K562 (cell line): Measurements from ENCODE around the gene EIF2S2. TPM values are rescaled to one million over a fixed set of nuclear protein-coding genes. Genes with fewer than 3 reads are reported as not detected.

Experiments used
- ATAC-seq: fragments of 200-7000 bp; cut with Tn5 transposase; 3 replicates; pipeline ENCODE4 v1.9.1; 2020; ENCODE audit warnings: moderate library complexity
- BruUV-seq: library from RNA; stranded (reverse); fragments of 400-500 nt; replicated peaks from 2 replicates; lab custom pipeline; 2021; lab: Mats Ljungman, UMichigan
- CTCF ChIA-PET: fragments of 300-600 bp; formaldehyde crosslinking; extraction: SDS; loops from one replicate; lab custom pipeline; 2021; ENCODE audit warnings: low intra/inter-chr PET ratio; lab: Yijun Ruan, JAX
- POLR2A ChIA-PET: fragments of 300-600, 350-650 bp; sonication (Branson Sonifier 250); formaldehyde crosslinking; extraction: SDS; loops from one replicate; lab custom pipeline; 2021; ENCODE audit warnings: antibody characterized with exemption, inconsistent platforms; lab: Yijun Ruan, JAX
- DNase-seq, 4 experiments: peaks; one replicate each; pipeline versions ENCODE4 v3.0.0 to v3.0.0-alpha.2; 2011 to 2018; ENCODE audit warnings: low spot score in 3 of 4, mixed read lengths in 3 of 4; ENCODE audit errors: extremely low read depth in 1 of 4
- FAIRE-seq: peaks from 2 replicates; lab custom pipeline; 2011; peaks lifted over from hg19 to GRCh38; lab: Jason Lieb, UNC
- H2AFZ ChIP-seq: 2 replicates; pipeline ENCODE4 v1.6.0; 2011; ENCODE audit warnings: low read depth, low read length, control low read depth, inconsistent platforms
- H3K27ac ChIP-seq: fragments of 200-600 bp; 3 replicates; pipeline ENCODE4 v1.8.0; 2011; ENCODE audit warnings: low read depth, mild to moderate bottlenecking, control low read depth, inconsistent platforms, low read length, moderate library complexity, mixed read lengths; ENCODE audit errors: extremely low read depth
- H3K27me3 ChIP-seq, 2 experiments: fragments of 300-600 bp in 1 of 2; 2 replicates in 1 of 2; 3 replicates in 1 of 2; pipeline versions ENCODE4 v1.6.0 to v1.8.0; 2011; ENCODE audit warnings: inconsistent platforms in 2 of 2, low read length in 2 of 2, mild to moderate bottlenecking in 1 of 2, mixed read lengths in 1 of 2, moderate library complexity in 1 of 2; ENCODE audit not compliant: control insufficient read depth in 2 of 2, insufficient read depth in 2 of 2
- H3K36me3 ChIP-seq: fragments of 300-600 bp; 3 replicates; pipeline ENCODE4 v1.8.0; 2011; ENCODE audit warnings: mild to moderate bottlenecking, low read length, inconsistent platforms; ENCODE audit not compliant: control insufficient read depth, insufficient read depth
- H3K4me1 ChIP-seq, 2 experiments: fragments of 200-600 bp in 1 of 2; replicated peaks in 1 of 2; 2 replicates in 1 of 2; 3 replicates in 1 of 2; pipeline versions ENCODE4 v1.5.1 to v1.8.0; 2011; ENCODE audit warnings: inconsistent platforms in 2 of 2, low read length in 2 of 2, mild to moderate bottlenecking in 1 of 2, mixed read lengths in 1 of 2, moderate library complexity in 1 of 2; ENCODE audit not compliant: control insufficient read depth in 2 of 2, insufficient read depth in 2 of 2
- H3K4me2 ChIP-seq: 2 replicates; pipeline ENCODE4 v1.6.1; 2011; ENCODE audit warnings: low read length, control low read depth, inconsistent platforms, mixed read lengths; ENCODE audit not compliant: insufficient read depth
- H3K4me3 ChIP-seq: fragments of 200-600 bp; sonication (generic), shearing (Covaris generic); 2 replicates; pipeline ENCODE4 v1.5.1; 2016; ENCODE audit warnings: control low read depth, inconsistent platforms
- H3K79me2 ChIP-seq: fragments of 200-600 bp; 3 replicates; pipeline ENCODE4 v1.8.0; 2011; ENCODE audit warnings: low read length, inconsistent platforms; ENCODE audit not compliant: control insufficient read depth, insufficient read depth
- H3K9ac ChIP-seq, 2 experiments: 2 replicates each; pipeline versions ENCODE4 v1.6.0 to v1.6.1; 2011; ENCODE audit warnings: low read depth in 2 of 2, low read length in 2 of 2, control low read depth in 1 of 2, inconsistent platforms in 1 of 2, mild to moderate bottlenecking in 1 of 2, mixed read lengths in 1 of 2; ENCODE audit not compliant: insufficient read depth in 1 of 2
- H3K9me1 ChIP-seq: one replicate; pipeline ENCODE4 v1.6.0; 2011; ENCODE audit warnings: inconsistent platforms, mild to moderate bottlenecking, low read length, moderate library complexity; ENCODE audit not compliant: control insufficient read depth, insufficient read depth
- H3K9me3 ChIP-seq: replicated peaks from 2 replicates; pipeline ENCODE4 v1.5.1; 2011; ENCODE audit warnings: low read depth, low read length, inconsistent platforms; ENCODE audit not compliant: control insufficient read depth, insufficient read depth
- H4K20me1 ChIP-seq: replicated peaks from 2 replicates; pipeline ENCODE4 v1.6.1; 2011; ENCODE audit warnings: low read length, inconsistent platforms, mixed read lengths; ENCODE audit not compliant: control insufficient read depth, insufficient read depth
- BCL6 ChIP-seq: fragments of 250-450 bp; sonication (Bioruptor Pico); IDR thresholded peaks from 2 replicates; pipeline ENCODE4 v1.4.0; 2020
- CEBPB ChIP-seq: fragments of 450-650 bp; IDR thresholded peaks from 2 replicates; pipeline ENCODE4 v1.6.1; 2016; ENCODE audit warnings: missing genetic modification characterization, missing compliant biosample characterization
- CEBPG ChIP-seq, 3 experiments: fragments of 200-800 bp in 1 of 3; sonication (Bioruptor generic) in 1 of 3; sonication (generic) in 1 of 3; formaldehyde crosslinking in 1 of 3; IDR thresholded peaks in 2 of 3; conservative IDR thresholded peaks in 1 of 3; 2 replicates each; pipeline versions ENCODE4 v1.6.1 to v1.8.0; 2016 to 2022; ENCODE audit warnings: missing compliant biosample characterization in 2 of 3, missing genetic modification characterization in 2 of 3, mild to moderate bottlenecking in 1 of 3, missing genetic modification reagents in 1 of 3
- KLF6 ChIP-seq: fragments of 250-450 bp; sonication (Bioruptor Pico); IDR thresholded peaks from 2 replicates; pipeline ENCODE4 v1.4.0; 2020; ENCODE audit warnings: mild to moderate bottlenecking, moderate library complexity, borderline replicate concordance
- NFIC ChIP-seq: fragments of 450-650 bp; IDR thresholded peaks from 2 replicates; pipeline ENCODE4 v1.6.1; 2017; ENCODE audit warnings: mild to moderate bottlenecking, inconsistent platforms
- NFIX ChIP-seq: fragments of 250-450 bp; sonication (Bioruptor Pico); IDR thresholded peaks from 2 replicates; pipeline ENCODE4 v1.4.0; 2020; ENCODE audit warnings: low read depth, mild to moderate bottlenecking, moderate library complexity
- PURB ChIP-seq: sonication (generic); formaldehyde crosslinking; IDR thresholded peaks from 2 replicates; pipeline ENCODE4 v1.9.0; 2021; ENCODE audit warnings: low read depth, mild to moderate bottlenecking, missing genetic modification reagents
- STAT5B ChIP-seq: fragments of 250-450 bp; sonication (Bioruptor Pico); IDR thresholded peaks from 2 replicates; pipeline ENCODE4 v1.8.0; 2021; ENCODE audit warnings: mild to moderate bottlenecking, inconsistent platforms
- ZNF830 ChIP-seq: fragments of 250-450 bp; sonication (Bioruptor Pico); IDR thresholded peaks from 2 replicates; pipeline ENCODE4 v1.5.0; 2021; ENCODE audit warnings: mild to moderate bottlenecking
- WGBS: fragments of 100-300 bp; shearing (Covaris generic); methylation state at CpG from one replicate; pipeline ENCODE4 v1.1.6; 2016; ENCODE audit warnings: low coverage, mixed read lengths; ENCODE audit not compliant: insufficient coverage; ENCODE audit errors: missing lambda C conversion rate; 5-methylcytosine and 5-hydroxymethylcytosine counted together
- in situ Hi-C: fragments of 300-500 bp; cut with MboI; formaldehyde crosslinking; loops from 4 replicates; pipeline ENCODE4 v1.15.0; 2018; ENCODE audit warnings: inconsistent platforms, mixed read lengths
- intact Hi-C: fragments of 100-400 bp; cut with micrococcal nuclease; formaldehyde crosslinking; loops from 2 replicates; pipeline ENCODE4 v1.14.2; 2022
- polyA plus RNA-seq, 8 experiments: library from polyadenylated mRNA; depleted of rRNA in 4 of 8; stranded (reverse) in 5 of 8; unstranded in 3 of 8; fragments of >200 nt; fragmentation: Nextera tagmentation in 2 of 8; fragmentation: Illumina TruSeq in 1 of 8; extraction: Ambion mirVana in 2 of 8; extraction: Trizol in 1 of 8; gene quantifications; 2 replicates each; pipeline versions ENCODE4 v1.2.1 to v1.2.3, GENCODE V29; 2011 to 2014; ENCODE audit warnings: inconsistent platforms in 1 of 8, missing spikeins in 1 of 8
- total RNA-seq, 7 experiments: library from RNA; depleted of rRNA in 6 of 7; stranded (reverse); fragments of >200 nt in 6 of 7; fragmentation: Illumina TruSeq in 2 of 7; extraction: Trizol in 2 of 7; gene quantifications; 2 replicates each; pipeline versions ENCODE4 v1.2.1 to v1.2.3, GENCODE V29; 2011 to 2021; ENCODE audit warnings: low replicate concordance in 1 of 7

Gene EIF2S2
- total and polyA plus RNA-seq, 9 of the 15 experiments (the other 6 are each of a cell fraction or from before 2014, with no cell fraction given) = 79.7 to 220 (median 154) TPM

DNA sequence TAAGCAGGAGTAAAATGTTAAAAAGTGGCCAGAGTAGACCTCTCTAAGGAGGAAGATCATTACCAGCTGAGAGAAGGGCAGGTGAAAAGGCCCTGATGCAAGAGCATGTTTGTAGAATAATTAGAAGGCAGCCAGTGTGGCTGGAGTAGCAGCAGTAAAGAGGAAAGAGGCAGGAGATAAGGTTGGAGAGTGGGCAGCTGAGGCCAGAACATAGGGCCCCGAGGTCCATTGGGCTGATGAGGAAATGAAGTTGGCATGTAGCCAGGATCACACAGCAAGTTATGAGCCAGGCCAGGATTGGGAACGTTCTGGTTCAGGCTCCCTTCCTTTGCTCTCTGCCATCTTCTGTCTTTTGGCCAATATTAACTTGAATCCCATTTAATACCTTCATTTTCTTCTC is 66.7 kb downstream of the EIF2S2 start:
- peak; percentile 69; the same call in 2 of the 3 replicates for ATAC-seq
- in situ Hi-C loops = no loop called here
- intact Hi-C loops = no loop called here
- no peak for FAIRE-seq
- H3K9me3 ChIP-seq = no peaks in the 10 kb centered on the region
- no peak overlapping the region for H3K4me3 ChIP-seq
- H3K9me1 ChIP-seq = peaks cover 6% of the 10 kb centered on the region
- no peak overlapping the region for H3K4me2 ChIP-seq
- WGBS = 0% methylated on average over 2 of the region's 2 CpGs
- H3K27ac ChIP-seq = no peak overlapping the region
- BruUV-seq = no TSS peak
- peaks cover 66% of the 10 kb centered on the region for H3K79me2 ChIP-seq
- ChIA-PET POLR2A (interaction anchor here (0.7 kb wide), 1 partner anchor 22 kb away, joined by 3 read pairs; no protein-coding TSS in a partner anchor), CTCF (no interaction called here)
- no peak for TF ChIP-seq STAT5B (CRISPR knock-in tag)
- no peak for TF ChIP-seq CEBPG (CRISPR knock-in tag; IDR thresholded peaks at IDR 0.05)
- peak in 1 of 2 experiments; percentile 48; a peak in 1 of 4 replicates for TF ChIP-seq CEBPG (tag; conservative IDR thresholded peaks at IDR 0.05 in 1 of 2, IDR thresholded peaks at IDR 0.05 in 1 of 2)
- peak; percentile 98 for TF ChIP-seq NFIC
- TF ChIP-seq NFIX (CRISPR knock-in tag) = peak; percentile 69
- peak; percentile 40; the same call in 1 of the 2 replicates for TF ChIP-seq CEBPB (tag)
- no peak for TF ChIP-seq ZNF830 (CRISPR knock-in tag)
- TF ChIP-seq BCL6 (CRISPR knock-in tag) = no peak
- TF ChIP-seq PURB (CRISPR knock-in tag) = no peak
- TF ChIP-seq KLF6 (CRISPR knock-in tag) = no peak
- no peaks in the 10 kb centered on the region for H3K27me3 ChIP-seq
- H2AFZ ChIP-seq = no peak overlapping the region
- peaks cover 23% of the 10 kb centered on the region for H4K20me1 ChIP-seq
- no peak overlapping the region for H3K9ac ChIP-seq
- H3K36me3 ChIP-seq = peaks cover 23% of the 10 kb centered on the region; the same call in 2 of the 3 replicates
- peaks cover 0 to 12% of the 10 kb centered on the region in 2 experiments; a peak in 2 of 5 replicates for H3K4me1 ChIP-seq
- DNase-seq = peak in 3 of 4 experiments; percentile 29 to 55 (median 39)
